Measurements from ENCODE around the gene TJP3.

- TF ChIP-seq EP300 (IDR thresholded peaks at IDR 0.05) (no peak), POLR2A (IDR thresholded peaks at IDR 0.05) (no peak)
- TF ChIP-seq, protein P1, sequence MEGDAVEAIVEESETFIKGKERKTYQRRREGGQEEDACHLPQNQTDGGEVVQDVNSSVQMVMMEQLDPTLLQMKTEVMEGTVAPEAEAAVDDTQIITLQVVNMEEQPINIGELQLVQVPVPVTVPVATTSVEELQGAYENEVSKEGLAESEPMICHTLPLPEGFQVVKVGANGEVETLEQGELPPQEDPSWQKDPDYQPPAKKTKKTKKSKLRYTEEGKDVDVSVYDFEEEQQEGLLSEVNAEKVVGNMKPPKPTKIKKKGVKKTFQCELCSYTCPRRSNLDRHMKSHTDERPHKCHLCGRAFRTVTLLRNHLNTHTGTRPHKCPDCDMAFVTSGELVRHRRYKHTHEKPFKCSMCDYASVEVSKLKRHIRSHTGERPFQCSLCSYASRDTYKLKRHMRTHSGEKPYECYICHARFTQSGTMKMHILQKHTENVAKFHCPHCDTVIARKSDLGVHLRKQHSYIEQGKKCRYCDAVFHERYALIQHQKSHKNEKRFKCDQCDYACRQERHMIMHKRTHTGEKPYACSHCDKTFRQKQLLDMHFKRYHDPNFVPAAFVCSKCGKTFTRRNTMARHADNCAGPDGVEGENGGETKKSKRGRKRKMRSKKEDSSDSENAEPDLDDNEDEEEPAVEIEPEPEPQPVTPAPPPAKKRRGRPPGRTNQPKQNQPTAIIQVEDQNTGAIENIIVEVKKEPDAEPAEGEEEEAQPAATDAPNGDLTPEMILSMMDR (IDR thresholded peaks at IDR 0.05): no peak
These were observed 28.0 kb downstream of the TJP3 start for GRCh38 chr19:3736106-3736724.
